Suprapubic skin (tissue), 4 donors: ENCODE results near the gene GALE. TPM values are rescaled to one million over a fixed set of nuclear protein-coding genes. Genes with fewer than 3 reads are reported as not detected.
"Not testable (repeated sequence)": the region's sequence is repeated elsewhere in the genome, so short reads cannot be mapped to it uniquely, and the experiment has no call there.

Experiments
- DNase-seq, 2 donors: peaks; one replicate each; pipeline ENCODE4 v3.0.0-alpha.2; 2019; ENCODE audit warnings: low spot score in 2 of 2
- H3K27ac ChIP-seq: fragments of 200-600 bp; sonication (generic); one replicate; pipeline ENCODE4 v1.5.1; 2019
- H3K27me3 ChIP-seq: fragments of 200-600 bp; sonication (generic); one replicate; pipeline ENCODE4 v1.5.1; 2019
- H3K36me3 ChIP-seq: fragments of 200-600 bp; sonication (generic); one replicate; pipeline ENCODE4 v1.5.1; 2019
- H3K4me1 ChIP-seq: fragments of 200-600 bp; sonication (generic); one replicate; pipeline ENCODE4 v1.5.1; 2019
- H3K4me3 ChIP-seq: fragments of 200-600 bp; sonication (generic); one replicate; pipeline ENCODE4 v1.5.1; 2019; ENCODE audit warnings: mild to moderate bottlenecking
- H3K9me3 ChIP-seq: fragments of 200-600 bp; sonication (generic); one replicate; pipeline ENCODE4 v1.5.1; 2019
- EP300 ChIP-seq: sonication (generic); formaldehyde crosslinking; IDR thresholded peaks from one replicate; pipeline ENCODE4 v1.6.1; 2017; ENCODE audit warnings: antibody characterized with exemption
- POLR2A ChIP-seq, 2 donors: fragments of 450-650 bp; IDR thresholded peaks; one replicate each; pipeline ENCODE4 v1.6.1; 2017; ENCODE audit warnings: antibody characterized with exemption in 2 of 2, mild to moderate bottlenecking in 2 of 2, moderate library complexity in 2 of 2
- POLR2AphosphoS5 ChIP-seq, 3 donors: sonication (generic); formaldehyde crosslinking; IDR thresholded peaks; one replicate each; pipeline ENCODE4 v1.6.1; 2017; ENCODE audit warnings: antibody characterized with exemption in 3 of 3
- WGBS: methylation state at CpG from one replicate; pipeline ENCODE4 v1.1.5; 2018; 5-methylcytosine and 5-hydroxymethylcytosine counted together
- total RNA-seq, 4 donors: library from RNA; depleted of rRNA; stranded (reverse); fragments of >200 nt; gene quantifications; one replicate each; pipeline ENCODE4 v1.1.0, GENCODE V29; 2016
- TF ChIP-seq, protein P1 (sequence below), 2 donors: fragments of 200-600 bp in 1 of 2; fragments of 450-650 bp in 1 of 2; sonication (generic) in 1 of 2; IDR thresholded peaks; one replicate each; pipeline ENCODE4 v1.5.1; 2016 to 2019; ENCODE audit warnings: antibody characterized with exemption in 2 of 2, mild to moderate bottlenecking in 1 of 2, moderate library complexity in 1 of 2

Gene GALE
- total RNA-seq, 4 donors from 2014 or later, result 15.4 to 26.6 (median 16.9) TPM

DNA sequence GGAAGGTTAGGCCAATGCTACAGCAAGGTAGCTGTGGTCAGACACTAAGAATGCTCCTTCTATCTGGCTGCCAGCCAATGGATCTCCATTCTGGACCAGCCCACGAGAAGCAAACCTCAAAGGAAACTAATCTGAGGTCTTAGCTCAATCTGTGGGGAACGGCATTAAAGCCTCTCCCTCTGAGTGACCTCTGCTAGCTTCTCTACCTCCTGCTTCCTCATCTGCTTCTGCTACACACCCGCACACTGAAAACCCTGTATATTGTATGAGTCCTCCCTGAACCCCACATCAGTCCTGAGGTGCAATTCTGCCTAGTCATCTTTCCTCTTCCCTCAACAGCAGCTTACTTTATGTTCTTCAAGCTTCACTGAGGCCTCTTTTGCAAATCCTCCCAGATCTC lies 6.9 kb upstream of the GALE start:
- Histone ChIP-seq H3K27ac (no peak overlapping the region), H3K9me3 (no peaks in the 10 kb centered on the region), H3K4me3 (no peak overlapping the region), H3K4me1 (peaks cover 2% of the 10 kb centered on the region), H3K36me3 (peaks cover 21% of the 10 kb centered on the region), H3K27me3 (no peaks in the 10 kb centered on the region)
- 68% methylated on average over 3 of the region's 3 CpGs for WGBS
- DNase-seq, result no peak
- no peak for TF ChIP-seq POLR2A (IDR thresholded peaks at IDR 0.05)
- no peak for TF ChIP-seq EP300
- TF ChIP-seq, protein P1, sequence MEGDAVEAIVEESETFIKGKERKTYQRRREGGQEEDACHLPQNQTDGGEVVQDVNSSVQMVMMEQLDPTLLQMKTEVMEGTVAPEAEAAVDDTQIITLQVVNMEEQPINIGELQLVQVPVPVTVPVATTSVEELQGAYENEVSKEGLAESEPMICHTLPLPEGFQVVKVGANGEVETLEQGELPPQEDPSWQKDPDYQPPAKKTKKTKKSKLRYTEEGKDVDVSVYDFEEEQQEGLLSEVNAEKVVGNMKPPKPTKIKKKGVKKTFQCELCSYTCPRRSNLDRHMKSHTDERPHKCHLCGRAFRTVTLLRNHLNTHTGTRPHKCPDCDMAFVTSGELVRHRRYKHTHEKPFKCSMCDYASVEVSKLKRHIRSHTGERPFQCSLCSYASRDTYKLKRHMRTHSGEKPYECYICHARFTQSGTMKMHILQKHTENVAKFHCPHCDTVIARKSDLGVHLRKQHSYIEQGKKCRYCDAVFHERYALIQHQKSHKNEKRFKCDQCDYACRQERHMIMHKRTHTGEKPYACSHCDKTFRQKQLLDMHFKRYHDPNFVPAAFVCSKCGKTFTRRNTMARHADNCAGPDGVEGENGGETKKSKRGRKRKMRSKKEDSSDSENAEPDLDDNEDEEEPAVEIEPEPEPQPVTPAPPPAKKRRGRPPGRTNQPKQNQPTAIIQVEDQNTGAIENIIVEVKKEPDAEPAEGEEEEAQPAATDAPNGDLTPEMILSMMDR (IDR thresholded peaks at IDR 0.05), result no peak
- TF ChIP-seq POLR2AphosphoS5 (IDR thresholded peaks at IDR 0.05), result no peak

DNA sequence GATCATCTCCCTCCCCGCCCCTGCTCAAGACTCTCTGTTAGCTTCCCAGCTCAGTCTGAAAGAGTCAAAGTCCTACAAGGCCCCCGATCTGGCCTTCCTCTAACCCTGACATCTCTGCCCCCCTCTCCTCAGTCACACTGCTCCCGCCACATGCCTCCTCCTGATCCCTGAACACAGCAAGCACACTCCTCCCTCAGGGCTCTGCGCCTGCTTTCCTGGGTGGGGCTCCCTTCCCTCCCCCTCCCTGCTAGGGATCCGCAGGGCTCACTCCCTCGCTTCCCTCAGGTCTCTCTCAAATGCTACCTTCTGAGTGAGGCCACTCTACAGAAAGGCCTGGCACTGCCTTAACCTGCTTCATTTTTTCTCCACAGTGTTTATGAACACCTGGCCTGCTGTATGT lies 5.7 kb upstream of the GALE start:
- Histone ChIP-seq H3K27ac (no peak overlapping the region), H3K36me3 (peaks cover 13% of the 10 kb centered on the region), H3K27me3 (no peaks in the 10 kb centered on the region), H3K9me3 (no peaks in the 10 kb centered on the region), H3K4me1 (peaks cover 10% of the 10 kb centered on the region), H3K4me3 (no peak overlapping the region)
- no peak for TF ChIP-seq EP300
- no peak for TF ChIP-seq POLR2AphosphoS5 (IDR thresholded peaks at IDR 0.05)
- no peak for TF ChIP-seq POLR2A (IDR thresholded peaks at IDR 0.05)
- TF ChIP-seq, protein P1 (IDR thresholded peaks at IDR 0.05), result no peak
- WGBS, result 68% methylated on average over 6 of the region's 6 CpGs
- DNase-seq, result no peak

DNA sequence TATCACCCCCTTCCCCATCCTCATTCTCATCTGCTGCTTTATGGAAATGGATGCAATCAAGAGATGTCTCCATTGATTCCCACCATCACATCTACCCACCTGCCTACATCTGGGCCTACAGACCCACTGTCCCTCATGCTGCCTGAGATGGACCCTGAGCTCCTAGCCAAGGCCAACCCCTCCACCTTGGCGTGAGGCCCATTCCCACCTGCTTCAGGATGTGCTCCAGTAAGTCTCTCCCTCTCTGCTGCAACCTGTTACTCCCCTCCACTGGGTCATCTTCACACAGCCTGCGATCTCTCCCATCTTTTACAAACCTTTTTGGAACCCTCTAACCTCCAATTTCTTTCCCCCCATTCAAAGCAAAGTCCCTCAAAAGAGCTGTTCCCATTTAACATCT lies 4.5 kb upstream of the GALE start:
- DNase-seq, result no peak
- Histone ChIP-seq H3K27me3 (no peaks in the 10 kb centered on the region), H3K9me3 (no peaks in the 10 kb centered on the region), H3K4me3 (no peak overlapping the region), H3K36me3 (peaks cover 9% of the 10 kb centered on the region), H3K27ac (no peak overlapping the region), H3K4me1 (peaks cover 14% of the 10 kb centered on the region)
- TF ChIP-seq EP300 (no peak), POLR2AphosphoS5 (IDR thresholded peaks at IDR 0.05) (no peak), POLR2A (IDR thresholded peaks at IDR 0.05) (no peak)
- TF ChIP-seq, protein P1 (IDR thresholded peaks at IDR 0.05), result no peak
- WGBS, result 88% methylated on average over 2 of the region's 2 CpGs

DNA sequence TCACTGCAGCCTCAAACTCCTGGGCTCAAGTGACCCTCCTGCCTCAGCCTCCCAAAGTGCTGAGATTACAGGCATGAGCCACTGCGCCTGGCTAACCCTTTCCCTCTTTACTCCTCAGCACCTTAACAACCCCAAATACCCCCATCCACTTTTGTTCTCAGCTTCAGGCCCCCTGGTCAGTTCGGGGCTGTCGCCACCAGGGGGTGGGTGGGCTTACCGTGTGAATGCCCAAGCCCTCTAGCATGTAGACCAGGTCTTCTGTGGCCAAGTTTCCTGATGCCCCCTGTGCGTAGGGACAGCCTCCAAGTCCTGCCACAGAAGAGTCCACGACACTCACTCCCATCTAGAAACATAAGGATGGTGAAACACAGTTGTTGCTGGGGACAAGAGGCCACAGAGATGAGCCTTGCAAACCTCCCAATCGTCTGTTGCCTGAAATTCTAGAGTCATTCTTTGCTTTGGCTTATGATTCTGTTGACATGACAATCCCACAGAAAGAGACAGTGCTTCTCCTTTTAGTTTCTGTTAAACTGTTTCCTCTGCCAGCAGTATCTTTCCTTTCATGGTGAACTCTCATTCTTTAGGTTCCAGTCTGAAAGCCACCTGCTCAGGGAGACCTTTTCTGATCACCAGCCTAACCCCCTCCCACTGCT lies 3.8 kb upstream of the GALE start:
- Histone ChIP-seq H3K36me3 (peaks cover 9% of the 10 kb centered on the region), H3K27me3 (no peaks in the 10 kb centered on the region), H3K9me3 (no peaks in the 10 kb centered on the region), H3K27ac (no peak overlapping the region), H3K4me3 (no peak overlapping the region), H3K4me1 (peaks cover 19% of the 10 kb centered on the region)
- TF ChIP-seq POLR2A (IDR thresholded peaks at IDR 0.05), result no peak
- no peak for TF ChIP-seq EP300
- TF ChIP-seq, protein P1 (IDR thresholded peaks at IDR 0.05), result no peak
- TF ChIP-seq POLR2AphosphoS5 (IDR thresholded peaks at IDR 0.05), result no peak
- DNase-seq, result no peak
- WGBS, result 83% methylated on average over 7 of the region's 7 CpGs

DNA sequence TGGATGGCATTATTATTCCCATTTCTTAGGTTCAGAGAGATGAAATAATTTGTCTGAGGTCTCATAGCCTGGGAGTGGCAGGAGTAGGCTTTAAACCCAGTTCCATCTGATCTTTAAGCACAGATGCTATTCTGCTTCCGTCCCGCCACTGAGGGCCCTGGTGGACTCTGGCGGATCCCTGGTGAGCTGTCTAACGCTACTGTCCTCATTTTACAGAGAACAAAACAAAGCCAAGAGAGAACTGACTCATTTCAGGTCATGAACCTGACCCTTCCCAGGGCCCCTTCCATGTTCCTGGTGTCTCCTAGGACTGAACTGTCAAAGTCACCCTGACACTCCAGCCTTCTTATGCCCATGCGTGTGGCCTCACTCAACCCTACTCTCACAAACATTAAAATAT lies 3.1 kb upstream of the GALE start:
- peaks cover 9% of the 10 kb centered on the region for H3K36me3 ChIP-seq
- no peak for TF ChIP-seq POLR2AphosphoS5 (IDR thresholded peaks at IDR 0.05)
- no peak for TF ChIP-seq EP300
- TF ChIP-seq, protein P1 (IDR thresholded peaks at IDR 0.05), result no peak
- TF ChIP-seq POLR2A (IDR thresholded peaks at IDR 0.05), result no peak
- 90% methylated on average over 5 of the region's 5 CpGs for WGBS
- peaks cover 25% of the 10 kb centered on the region for H3K4me1 ChIP-seq
- no peaks in the 10 kb centered on the region for H3K9me3 ChIP-seq
- no peak overlapping the region for H3K27ac ChIP-seq
- no peak overlapping the region for H3K4me3 ChIP-seq
- no peaks in the 10 kb centered on the region for H3K27me3 ChIP-seq
- DNase-seq, result no peak

DNA sequence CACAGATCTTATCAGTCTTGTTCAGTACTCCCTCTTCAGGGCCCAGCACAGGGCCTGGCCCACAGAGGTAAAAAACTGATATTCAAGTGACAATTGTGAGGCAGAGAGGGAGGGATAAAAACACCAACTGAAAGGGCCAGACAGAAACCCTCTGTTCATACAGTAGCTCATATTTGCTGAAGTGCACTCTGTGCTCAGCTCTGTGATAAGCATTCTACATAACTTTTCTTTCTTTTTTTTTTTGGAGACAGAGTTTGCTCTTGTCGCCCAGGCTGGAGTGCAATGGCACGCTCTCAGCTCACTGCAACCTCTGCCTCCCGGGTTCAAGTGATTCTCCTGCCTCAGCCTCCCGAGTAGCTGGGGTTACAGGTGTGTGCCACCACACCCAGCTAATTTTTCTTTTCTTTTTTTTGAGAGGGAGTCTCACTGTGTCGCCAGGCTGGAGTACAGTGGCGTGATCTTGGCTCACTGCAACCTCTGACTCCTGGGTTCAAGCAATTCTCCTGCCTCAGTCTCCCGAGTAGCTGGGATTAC lies 2.3 kb upstream of the GALE start:
- H3K27me3 ChIP-seq, H3K4me3 ChIP-seq, H3K27ac ChIP-seq, DNase-seq, H3K9me3 ChIP-seq: not testable (repeated sequence)
- Histone ChIP-seq H3K4me1 (peaks cover 29% of the 10 kb centered on the region), H3K36me3 (peaks cover 12% of the 10 kb centered on the region)
- 90% methylated on average over 7 of the region's 7 CpGs for WGBS
